SU-DHL-6 (cell line): ENCODE data around the gene FAM217B.

Source experiments
- CTCF ChIP-seq: fragments of 200-600 bp; sonication (generic); IDR thresholded peaks from one replicate; pipeline ENCODE4 v1.5.1; 2017; ENCODE audit warnings: antibody characterized with exemption, mild to moderate bottlenecking, low read length, moderate library complexity; ENCODE audit not compliant: insufficient read depth, poor library complexity, severe bottlenecking
- EZH2phosphoT487 ChIP-seq: fragments of 200-600 bp; sonication (generic), shearing (Covaris generic); conservative IDR thresholded peaks from 2 replicates; pipeline ENCODE4 v1.6.1; 2018; ENCODE audit warnings: mild to moderate bottlenecking, antibody characterized with exemption, low read length, moderate library complexity, mixed read lengths

GRCh38 chr20:59902470-59902869, 37.7 kb upstream of the FAM217B start:
- TF ChIP-seq CTCF: no peak
- TF ChIP-seq EZH2phosphoT487: no peak
